ENCODE data around the gene ODAD3.
"Not testable (repeated sequence)": the region's sequence is repeated elsewhere in the genome, so short reads cannot be mapped to it uniquely, and the experiment has no call there.

The ODAD3 gene

GRCh38 chr19:11457831-11458230 lies 22.9 kb upstream of the ODAD3 start:
- DNase-seq (ENCODE audit: low spot score) = no peak
- TF ChIP-seq CTCF (IDR thresholded peaks at IDR 0.05; ENCODE audit: extremely low read depth, insufficient read depth, missing control alignments) = no peak
- in situ Hi-C loops (cut with MboI; ENCODE audit: low pct_unique_long_range_greater_than_20kb, low sequenced_read_pairs, unreplicated experiment) = no loop called here

GRCh38 chr19:11457115-11457514 lies 22.2 kb upstream of the ODAD3 start:
- in situ Hi-C loops (cut with MboI; ENCODE audit: low pct_unique_long_range_greater_than_20kb, low sequenced_read_pairs, unreplicated experiment) = no loop called here
- no peak for TF ChIP-seq CTCF (IDR thresholded peaks at IDR 0.05; ENCODE audit: extremely low read depth, insufficient read depth, missing control alignments)
- DNase-seq (ENCODE audit: low spot score) = no peak

GRCh38 chr19:11456659-11457058 lies 21.7 kb upstream of the ODAD3 start:
- in situ Hi-C loops (cut with MboI; ENCODE audit: low pct_unique_long_range_greater_than_20kb, low sequenced_read_pairs, unreplicated experiment) = no loop called here
- no peak for DNase-seq (ENCODE audit: low spot score)
- no peak for TF ChIP-seq CTCF (IDR thresholded peaks at IDR 0.05; ENCODE audit: extremely low read depth, insufficient read depth, missing control alignments)

- in situ Hi-C loops (cut with MboI; ENCODE audit: low pct_unique_long_range_greater_than_20kb, low sequenced_read_pairs, unreplicated experiment); DNase-seq (ENCODE audit: low spot score): not testable (repeated sequence)
Measured at GRCh38 chr19:11455233-11455554, 20.3 kb upstream of the ODAD3 start.

- peak; percentile 74 for DNase-seq (ENCODE audit: low spot score)
- peak; percentile 57 for TF ChIP-seq CTCF (IDR thresholded peaks at IDR 0.05; ENCODE audit: extremely low read depth, insufficient read depth, missing control alignments)
- in situ Hi-C loops (cut with MboI; ENCODE audit: low pct_unique_long_range_greater_than_20kb, low sequenced_read_pairs, unreplicated experiment) = no loop called here
Measured at GRCh38 chr19:11453468-11454341, 18.8 kb upstream of the ODAD3 start.

- DNase-seq (ENCODE audit: low spot score) = no peak
- in situ Hi-C loops (cut with MboI; ENCODE audit: low pct_unique_long_range_greater_than_20kb, low sequenced_read_pairs, unreplicated experiment) = no loop called here
- TF ChIP-seq CTCF (IDR thresholded peaks at IDR 0.05; ENCODE audit: extremely low read depth, insufficient read depth, missing control alignments) = peak; percentile 38
Measured at GRCh38 chr19:11452620-11453310, 17.8 kb upstream of the ODAD3 start.
